CD4-positive, alpha-beta T cell treated with Interleukin-12 subunit alpha and Interleukin-12 subunit beta, for 1 hour (primary cell): Measurements from ENCODE around the gene ZDHHC24.
A peak's percentile ranks its signal among the peaks of the same experiment; 100 is the strongest.
"Not testable (repeated sequence)": the region's sequence is repeated elsewhere in the genome, so short reads cannot be mapped to it uniquely, and the experiment has no call there.

ENCODE experiments used
- DNase-seq: peaks from one replicate; pipeline ENCODE4 v3.0.0-alpha.2; 2020

Gene ZDHHC24

DNA sequence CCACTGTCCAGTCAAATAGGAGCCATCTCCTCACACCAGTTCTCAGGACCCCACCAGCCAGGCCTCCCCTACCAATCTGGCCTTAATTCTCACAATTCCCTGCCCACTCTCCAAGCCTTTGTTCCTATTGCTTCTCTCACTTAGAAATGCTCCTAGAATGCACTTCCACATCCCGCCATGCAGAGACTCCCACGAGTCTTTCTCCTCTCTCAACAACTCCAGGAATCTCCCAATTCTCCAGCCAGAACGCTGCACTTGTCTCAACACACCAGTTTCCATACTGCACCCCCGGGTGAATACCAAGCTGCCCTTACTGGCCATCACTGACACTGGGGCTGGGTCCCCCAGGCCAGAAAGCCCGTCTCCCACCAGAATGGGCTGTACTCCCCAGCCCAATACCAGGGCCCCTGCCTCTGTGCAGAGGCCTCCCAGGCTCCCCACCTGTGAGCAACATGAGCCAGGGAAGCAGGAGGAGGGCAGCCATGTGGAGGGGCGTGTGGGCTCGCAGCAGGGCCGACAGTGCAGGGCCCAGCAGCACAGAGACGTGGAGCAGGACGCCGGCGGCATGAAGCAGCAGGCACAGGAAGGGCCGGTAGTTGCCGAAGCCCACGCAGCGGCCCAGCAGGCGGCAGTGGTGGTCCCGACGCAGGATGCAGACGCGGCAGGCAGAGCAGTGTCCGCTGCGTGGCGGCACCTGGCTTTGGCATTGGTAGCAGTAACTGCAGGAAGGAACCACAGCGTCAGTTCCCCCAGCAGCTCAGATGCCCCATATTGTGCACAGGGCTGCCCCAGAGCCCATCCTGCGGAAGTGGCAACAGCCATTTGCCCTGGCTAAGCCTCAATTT is 2.4 kb downstream of the ZDHHC24 start:
- peak; percentile 80 for DNase-seq

DNA sequence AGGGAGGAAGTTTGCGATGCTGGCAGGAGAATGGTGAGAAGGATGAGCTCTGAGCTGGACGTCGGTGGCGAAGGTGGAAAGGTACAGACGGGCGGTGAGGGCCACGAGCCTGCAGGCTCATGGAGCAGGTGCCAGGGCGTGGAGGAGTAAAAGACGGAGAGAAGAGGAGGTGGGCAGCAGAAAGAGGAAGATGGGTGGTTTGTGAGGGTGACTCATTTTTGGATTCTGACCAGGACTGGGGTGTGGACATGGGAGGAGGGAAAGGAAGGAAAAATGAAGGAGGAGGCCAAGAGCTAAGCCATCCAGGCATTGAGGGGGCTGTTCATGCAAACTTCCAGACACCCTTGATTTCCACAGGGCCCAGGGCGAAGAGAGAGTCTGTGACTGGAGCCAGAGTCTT is 3.5 kb downstream of the ZDHHC24 start:
- no peak for DNase-seq

DNA sequence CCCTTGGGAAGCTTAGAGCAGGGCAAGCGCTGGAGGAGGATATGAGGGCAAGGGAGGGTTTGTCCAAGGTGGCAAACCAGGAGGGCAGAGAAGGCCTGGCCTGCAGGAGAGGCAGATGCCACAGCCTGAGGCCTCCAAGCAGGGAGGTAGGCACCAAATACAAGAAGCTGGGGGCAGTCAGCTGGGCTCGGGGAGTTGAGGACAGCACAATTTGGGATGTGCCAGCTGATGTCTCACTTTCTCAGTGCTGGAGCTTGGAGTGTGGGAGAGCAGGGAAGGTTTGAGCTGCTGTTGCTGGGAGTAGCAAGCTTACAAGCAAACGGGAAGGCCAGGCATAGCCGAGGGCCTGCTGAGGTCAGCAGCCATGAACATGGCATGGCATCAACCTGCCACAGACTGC is 4.0 kb downstream of the ZDHHC24 start:
- DNase-seq = no peak

DNA sequence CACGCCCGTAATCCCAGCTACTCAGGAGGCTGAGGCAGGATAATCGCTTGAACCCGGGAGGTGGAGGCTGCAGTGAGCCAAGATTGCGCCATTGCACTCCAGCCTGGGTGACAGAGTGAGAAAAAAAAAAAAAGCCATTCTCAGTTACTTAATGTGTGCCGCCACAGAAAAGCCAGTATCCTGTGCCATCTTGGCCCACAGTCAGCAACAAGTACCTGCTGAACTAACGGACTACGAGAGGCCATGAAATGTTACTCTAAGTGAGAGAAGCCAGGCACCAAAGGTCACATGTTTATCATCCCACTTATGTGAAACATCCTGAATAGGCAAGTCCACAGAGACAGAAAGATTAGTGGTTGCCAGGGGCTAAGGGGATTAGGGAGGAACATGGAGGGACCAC is 5.2 kb downstream of the ZDHHC24 start:
- DNase-seq = not testable (repeated sequence)

DNA sequence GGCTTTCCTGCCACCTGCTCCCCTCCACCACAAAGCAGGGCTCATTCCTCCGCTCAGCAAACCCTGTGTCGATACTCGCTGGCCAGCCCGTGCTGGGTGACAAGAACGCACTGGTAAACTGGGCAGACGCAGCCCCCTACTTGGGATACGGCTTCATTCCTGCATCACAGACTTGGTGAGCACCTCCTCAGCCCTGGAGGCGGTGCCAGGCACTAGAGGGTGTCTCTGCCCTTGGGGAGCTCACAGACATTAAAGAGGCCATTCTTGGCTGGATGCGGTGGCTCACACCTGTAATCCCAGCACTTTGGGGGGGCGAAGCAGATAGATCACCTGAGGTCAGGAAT is 6.0 kb downstream of the ZDHHC24 start:
- DNase-seq = no peak

DNA sequence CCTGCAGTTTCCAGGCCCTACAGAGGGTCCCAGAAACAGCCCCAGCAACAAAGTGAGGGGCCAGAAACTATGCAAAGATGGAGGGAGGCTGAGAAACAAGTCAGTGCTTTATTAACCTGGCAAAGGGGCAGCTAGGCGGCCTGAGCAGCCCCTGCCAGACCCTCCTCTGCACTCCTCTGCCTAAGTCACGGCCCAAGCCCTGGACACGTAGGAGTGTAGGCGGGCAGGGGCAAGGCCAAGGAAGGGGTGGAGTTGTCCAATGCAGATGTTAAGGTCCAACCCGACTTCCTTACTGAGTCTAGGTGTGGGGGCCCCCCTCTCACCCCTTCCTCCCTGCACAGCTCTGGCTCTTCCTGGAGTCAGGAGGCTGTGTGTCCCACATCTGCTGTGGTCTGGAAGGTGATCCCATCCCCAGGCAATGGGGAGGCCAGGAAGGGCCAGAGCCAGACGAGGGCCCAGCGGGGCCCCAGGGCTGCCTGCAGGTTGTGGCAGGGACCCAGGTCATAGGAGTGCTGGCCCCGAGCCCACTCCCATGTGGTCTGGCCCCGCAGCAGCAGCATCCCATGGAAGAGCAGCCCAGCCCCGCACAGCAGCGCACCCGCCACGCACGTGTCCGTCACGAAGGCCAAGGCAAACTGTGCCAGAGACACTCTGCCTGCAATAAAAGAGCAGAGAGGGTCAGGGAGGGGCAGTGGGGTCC is 6.5 kb downstream of the ZDHHC24 start:
- DNase-seq = no peak

DNA sequence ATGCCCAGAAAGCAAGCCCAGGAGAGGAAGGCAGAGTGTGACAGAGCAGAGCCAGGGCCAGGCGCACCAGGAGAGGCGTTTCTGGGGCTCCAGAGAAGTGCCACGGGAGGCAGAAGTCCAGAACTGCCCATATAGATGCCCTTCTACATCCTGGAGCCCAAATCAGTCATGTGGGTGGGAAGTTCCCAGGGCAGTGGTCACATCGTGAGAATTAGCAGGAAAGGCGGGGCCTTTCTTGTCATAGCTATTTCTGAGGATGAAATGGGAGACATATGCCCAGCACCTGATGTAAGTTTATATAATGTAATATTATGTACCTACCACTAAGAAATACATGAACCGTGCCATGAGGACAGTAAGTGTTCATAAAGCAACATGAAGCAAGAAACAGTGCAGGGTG is 13.1 kb downstream of the ZDHHC24 start:
- DNase-seq = no peak

DNA sequence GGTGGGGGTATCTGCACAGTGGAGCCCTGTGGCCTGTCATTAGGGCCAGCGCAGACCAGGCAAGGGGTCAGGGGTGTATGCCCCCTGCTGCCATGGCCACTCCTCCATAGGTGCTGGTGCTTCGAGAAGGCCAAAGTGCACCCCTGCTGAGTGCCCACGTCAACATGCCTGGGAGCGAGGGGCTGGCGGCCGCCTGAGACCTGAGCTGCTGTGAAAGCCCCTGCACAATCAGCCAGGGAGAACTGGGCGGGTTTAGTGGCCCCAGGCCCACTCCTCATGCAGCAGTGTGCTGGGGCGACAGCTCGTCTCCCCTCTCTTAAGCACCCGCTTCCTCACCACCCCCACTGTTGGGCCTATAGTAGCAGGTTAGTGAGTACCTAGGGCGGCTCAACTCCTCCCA is 14.0 kb downstream of the ZDHHC24 start:
- DNase-seq = no peak

DNA sequence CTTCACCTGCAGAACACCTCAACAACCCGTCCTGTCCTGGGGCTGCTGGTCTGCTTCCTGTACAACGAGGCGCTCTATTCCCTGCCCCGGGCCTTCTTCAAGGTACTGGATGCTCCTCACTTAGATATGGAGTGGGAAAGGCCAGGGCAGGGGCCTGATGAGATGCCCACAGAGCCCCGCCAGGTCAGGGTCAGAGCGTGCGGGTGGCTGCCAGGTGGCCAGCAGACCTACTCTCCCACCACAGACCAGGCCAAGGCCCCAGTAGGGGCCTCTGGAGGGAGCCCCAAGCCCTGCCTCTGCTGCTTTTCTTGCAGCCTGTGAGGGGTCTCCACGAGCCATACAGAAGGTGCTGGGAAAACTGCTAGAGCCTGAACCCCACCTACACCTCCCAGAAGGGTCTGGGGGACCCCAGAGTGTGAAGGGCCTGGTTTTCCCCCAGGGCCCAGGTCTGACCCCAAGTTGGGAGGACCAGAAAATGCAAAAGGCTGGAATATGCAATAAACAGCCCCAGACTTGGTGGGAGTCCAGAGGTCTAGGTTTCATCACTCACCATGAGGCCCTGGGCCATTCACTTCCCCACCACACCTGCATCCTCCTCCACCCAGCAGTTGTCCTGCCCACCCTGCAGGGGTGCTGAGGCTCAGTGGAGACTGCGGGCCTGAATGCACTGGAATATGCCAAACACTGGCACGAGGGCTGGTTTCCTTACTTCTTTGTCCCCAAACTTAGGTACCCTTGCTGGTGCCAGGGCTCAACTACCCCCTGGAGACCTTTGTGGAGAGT is 14.7 kb downstream of the ZDHHC24 start:
- no peak for DNase-seq

DNA sequence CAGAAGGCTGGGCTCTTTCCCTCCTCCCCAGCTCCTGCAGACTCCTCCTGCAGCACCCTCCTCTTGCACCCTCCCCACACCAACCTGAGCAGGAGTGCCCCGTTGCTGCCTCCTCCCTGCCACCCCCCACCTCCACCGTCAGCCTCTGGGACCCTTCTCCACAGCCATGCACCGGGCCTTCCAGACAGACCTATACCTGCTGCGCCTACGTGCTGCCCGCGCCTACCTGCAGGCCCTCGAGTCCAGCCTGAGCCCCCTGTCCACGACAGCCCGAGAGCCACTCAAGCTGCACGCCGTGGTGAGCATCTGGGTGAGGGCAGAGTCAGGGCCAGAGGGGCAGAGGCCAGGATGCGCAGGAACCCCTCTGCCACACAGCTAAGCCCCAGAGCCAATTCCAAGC is 16.2 kb downstream of the ZDHHC24 start:
- no peak for DNase-seq

DNA sequence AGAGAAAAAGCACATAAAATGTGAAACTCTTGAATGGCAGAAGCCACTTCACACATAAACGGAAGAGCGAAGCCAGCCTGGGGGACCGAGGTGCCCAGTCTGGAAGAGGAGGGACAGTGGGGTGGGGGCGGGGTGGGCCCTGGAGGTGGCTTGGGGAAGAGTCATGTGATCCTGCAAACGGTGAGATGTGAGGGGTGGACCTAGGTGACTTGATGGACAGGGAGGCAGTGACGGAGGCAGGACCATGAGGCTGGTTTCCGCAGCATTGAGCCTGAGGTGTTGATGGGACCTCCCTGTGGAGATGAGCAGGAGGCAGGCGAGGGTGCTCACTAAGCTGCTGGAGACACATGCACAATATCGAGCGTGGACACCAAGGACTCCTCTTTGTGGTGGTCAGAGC is 16.8 kb downstream of the ZDHHC24 start:
- DNase-seq = no peak

DNA sequence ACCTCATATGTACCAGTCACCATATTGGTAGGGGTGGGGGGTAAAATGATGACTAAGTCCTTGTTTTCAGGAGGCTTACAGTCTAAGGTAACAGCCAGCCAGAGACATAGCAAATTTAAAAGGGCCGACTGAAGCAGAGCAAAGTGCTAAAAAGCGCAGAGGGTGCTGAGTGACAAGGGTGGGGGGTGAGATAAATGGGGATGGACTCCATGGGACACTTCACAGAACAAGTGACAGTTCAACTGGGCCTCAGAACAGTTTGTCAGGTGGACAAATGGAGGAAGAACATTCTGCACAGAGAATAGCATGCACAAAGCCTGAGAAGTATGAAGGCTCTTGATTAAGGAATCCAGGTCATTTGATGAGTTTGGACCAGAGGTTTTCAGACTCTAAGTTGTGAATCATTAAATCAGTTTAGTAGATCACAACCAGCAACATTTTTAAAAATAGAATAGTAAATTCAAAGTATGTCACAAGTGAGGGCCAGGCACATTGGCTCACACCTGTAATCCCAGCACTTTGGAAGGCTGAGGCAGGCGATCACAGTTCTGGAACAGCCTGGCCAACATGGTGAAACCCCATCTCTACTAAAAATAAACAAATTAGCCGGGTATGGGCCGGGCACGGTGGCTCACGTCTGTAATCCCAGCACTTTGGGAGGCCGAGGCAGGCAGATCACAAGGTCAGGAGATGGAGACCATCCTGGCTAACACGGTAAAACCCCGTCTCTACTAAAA is 21.4 kb downstream of the ZDHHC24 start:
- DNase-seq = no peak

DNA sequence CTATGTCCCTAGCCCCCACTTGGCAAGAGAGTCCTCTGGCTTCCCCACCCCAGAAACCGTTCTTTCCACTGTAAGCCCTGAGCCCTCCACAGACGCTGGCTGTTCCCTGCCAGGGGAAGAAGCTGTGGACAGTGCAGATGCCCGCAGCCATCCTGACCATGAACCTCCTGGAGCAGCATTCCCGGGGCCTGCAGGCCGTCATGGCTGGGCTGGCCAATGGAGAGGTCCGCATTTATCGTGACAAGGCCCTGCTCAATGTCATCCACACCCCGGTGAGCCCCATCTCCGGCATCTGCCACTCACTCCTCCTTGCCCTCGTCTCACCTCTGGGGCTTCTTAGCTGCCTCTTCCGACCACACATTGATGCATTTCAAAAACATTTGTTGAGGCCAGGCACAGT is 22.2 kb downstream of the ZDHHC24 start:
- no peak for DNase-seq

DNA sequence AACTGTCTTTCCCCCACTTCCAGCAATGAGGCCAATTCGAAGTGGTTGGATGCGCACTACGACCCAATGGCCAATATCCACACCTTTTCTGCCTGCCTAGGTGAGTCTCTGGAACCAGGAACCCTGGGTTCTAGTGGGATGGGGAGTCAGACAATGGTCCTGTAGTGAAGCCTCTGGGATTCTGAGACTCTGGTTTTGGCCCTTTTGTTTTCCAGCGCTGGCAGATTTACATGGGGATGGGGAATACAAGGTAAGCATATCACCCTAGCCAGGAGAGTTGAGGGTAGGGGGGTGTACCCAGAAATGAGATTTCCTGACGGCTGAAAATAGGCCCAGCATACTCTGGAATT is 34.9 kb downstream of the ZDHHC24 start:
- no peak for DNase-seq

DNA sequence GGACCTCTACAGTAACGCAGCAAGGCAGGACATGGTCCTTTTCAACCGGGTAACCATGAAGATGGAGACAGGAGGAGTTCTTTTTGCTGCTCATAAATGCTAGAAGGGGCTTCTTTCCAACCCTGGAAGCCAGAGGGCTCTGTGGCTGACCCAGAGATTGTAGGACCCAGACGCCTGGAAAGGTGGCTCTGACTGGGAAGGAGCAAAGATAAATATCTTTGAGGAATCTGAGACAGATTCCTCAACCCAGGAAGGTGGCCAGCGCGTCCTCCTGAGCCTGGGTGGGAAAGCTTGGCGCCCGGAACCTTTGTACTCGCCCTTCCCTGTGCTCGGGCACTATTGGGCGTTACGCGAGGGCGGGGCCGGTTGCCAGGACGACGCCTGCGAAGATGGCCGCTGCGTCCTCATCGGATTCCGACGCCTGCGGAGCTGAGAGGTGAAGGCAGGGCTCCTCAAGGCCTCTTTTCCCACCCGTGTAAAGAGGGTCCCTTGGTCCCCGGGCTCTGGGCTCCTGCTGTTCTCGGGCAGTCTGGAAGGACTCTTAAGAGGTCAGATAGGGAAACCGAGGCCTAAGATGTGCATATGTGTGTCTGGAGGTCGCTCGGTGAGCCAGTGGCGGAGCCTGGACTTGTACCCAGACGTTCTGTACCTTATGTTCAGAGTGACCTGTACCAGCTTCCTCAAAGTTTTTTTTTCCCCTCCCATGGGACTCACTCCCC is 35.4 kb downstream of the ZDHHC24 start, which contains the start of gene BBS1:
Gene BBS1, plus strand, starts transcription at position 365 of the 719 bp plus-strand sequence. Its CDS starts 25 bp downstream, at position 390.
- peak; percentile 83 for DNase-seq

DNA sequence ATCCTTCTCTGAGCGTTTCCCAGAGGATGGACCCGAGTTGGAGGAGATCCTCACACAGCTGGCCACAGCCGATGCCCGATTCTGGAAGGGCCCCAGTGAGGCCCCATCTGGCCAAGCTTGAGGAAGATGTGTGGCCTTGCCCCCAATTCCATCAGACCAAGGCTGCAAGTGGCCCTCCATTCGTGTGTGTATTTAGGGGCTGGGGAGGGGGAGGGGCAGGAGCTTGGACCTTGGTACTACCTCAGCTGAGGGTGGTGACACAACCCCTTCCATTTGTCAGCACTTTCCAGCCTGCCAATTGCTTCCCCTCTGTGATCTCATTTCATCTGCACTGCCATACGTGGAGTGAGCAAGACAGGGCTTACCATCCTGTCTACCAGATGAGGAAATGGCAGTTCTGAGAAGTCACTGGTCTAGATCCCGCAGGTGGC is 36.7 kb downstream of the ZDHHC24 start:
- no peak for DNase-seq

DNA sequence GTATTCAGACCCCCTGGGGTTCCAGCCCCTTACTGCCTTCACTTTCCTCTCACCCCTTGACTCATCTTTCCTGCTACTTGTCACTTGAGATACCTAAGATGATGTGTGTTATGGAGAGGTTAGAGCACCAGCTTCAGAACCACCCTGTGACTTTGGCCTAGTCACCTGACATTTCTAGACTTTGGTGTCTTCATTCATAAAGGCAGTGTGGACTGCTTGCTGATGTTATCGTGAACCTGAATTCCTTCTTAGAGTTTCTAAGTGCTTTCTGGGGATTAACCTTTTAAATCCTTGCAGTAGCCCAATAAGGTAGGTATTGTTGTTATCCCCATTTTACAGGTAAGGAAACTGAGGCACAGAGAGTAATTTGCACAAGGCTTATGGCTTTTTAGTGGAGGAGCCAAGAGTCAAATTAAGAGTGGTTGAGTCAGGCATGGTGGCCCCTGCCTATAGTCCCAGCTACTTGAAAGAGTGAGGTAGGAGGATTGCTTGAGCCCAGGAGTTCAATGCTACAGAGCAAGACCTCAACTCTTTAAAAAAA is 40.5 kb downstream of the ZDHHC24 start:
- DNase-seq = no peak

DNA sequence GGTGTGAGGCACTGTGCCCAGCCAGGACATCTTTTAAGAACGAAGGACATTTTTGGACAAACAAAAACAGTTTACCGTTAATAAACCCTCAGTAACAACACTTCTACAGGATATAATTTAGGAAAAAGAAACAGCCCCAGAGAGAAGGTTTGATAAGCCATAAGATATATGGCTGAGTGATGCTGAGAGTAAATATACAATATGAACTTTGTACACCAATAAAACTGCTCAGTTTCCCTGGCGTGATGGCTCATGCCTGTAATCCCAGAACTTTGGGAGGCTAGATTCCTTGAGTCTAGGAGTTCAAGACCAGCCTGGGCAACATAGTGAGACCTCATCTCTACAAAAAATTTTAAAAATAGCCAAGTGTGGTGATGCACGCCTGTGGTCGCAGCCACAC is 47.3 kb downstream of the ZDHHC24 start:
- no peak for DNase-seq

DNA sequence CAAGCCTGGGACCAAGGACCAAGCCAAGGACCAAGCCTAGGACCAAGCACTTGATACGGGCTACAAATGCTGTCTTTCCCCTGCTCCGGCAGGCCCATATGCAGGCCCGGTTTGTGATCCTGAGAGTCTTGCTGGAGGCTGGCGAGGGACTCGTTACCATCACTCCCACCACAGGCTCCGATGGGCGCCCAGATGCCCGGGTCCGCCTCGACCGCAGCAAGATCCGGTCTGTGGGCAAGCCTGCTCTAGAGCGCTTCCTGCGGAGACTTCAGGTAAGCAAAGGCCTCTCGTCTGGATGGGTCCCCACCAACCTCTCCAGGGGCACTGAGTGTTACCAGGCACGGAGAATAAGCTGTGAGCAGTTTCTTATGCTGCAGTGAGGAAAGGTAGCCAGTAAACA is 48.6 kb downstream of the ZDHHC24 start:
- DNase-seq = no peak

DNA sequence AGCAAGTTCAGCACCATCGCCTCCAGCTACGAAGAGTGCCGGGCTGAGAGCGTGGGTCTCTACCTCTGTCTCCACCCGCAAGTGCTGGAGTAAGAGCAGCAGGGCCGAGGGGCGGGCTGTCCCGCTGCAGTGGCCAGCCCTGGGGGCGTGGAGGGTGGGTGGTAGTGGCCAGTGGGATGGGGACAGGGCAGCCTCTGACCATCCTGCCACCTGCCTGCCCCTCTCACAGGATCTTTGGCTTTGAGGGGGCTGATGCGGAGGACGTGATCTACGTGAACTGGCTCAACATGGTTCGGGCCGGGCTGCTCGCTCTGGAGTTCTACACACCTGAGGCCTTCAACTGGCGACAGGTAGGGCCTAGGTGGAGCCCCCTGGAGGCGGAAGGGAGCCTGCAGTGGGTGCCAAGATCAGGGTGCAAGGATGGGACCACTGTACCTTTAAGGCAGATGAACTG is 50.4 kb downstream of the ZDHHC24 start:
- no peak for DNase-seq

DNA sequence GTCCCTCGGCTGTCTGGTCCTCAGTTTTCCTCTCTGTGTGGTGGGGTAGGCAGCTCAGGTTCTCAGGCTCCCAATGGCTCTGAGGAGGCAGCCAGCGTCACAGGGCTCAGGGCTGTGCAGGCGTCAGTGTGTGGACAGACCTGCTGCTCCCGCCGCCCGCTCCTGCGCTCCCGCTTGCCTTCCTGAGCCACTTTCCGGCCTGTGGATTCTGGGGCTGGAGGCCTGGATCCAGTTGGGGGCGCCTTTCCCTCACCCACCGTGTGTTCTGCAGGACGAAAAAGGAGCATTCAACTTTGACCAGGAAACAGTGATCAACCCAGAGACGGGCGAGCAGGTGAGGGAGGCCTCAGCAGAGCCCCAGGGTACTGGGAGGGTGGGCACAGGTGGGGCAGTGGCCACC is 50.9 kb downstream of the ZDHHC24 start:
- DNase-seq = no peak

DNA sequence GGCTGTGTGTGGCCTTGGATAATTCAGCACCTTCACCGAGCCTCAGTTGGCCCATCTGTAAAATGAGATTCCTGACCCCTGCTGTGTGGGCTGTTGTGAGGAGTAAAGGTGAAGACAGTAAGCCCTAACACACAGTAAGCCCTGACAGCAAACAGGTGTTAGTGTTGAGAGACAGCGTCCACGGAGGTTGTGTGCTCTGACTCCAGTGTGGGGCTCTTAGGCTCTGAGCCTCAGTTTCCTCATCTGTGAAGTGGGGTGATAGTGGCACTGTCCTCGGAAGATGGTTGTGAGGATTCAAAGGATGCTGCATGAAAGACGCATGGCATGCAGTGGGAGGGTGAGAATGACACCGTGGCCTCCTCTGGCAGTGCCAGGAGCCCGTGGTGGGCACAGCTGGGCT is 51.4 kb downstream of the ZDHHC24 start:
- DNase-seq = no peak
